Myocyte (in vitro differentiated cells): Measurements from ENCODE around the gene DIO2. TPM values are rescaled to one million over a fixed set of nuclear protein-coding genes. Genes with fewer than 3 reads are reported as not detected.
A peak's percentile ranks its signal among the peaks of the same experiment; 100 is the strongest.

ENCODE experiments used
- DNase-seq: peaks from one replicate; pipeline ENCODE4 v3.0.0-alpha.2; 2012; ENCODE audit warnings: low read depth
- polyA plus RNA-seq: library from polyadenylated mRNA; unstranded; fragments of >200 nt; gene quantifications from one replicate; pipeline ENCODE4 v1.2.1, GENCODE V29; 2012; ENCODE audit warnings: missing spikeins
- total RNA-seq: library from RNA; depleted of rRNA; stranded (reverse); fragments of >200 nt; gene quantifications from 2 replicates; pipeline ENCODE4 v1.2.3, GENCODE V29; 2014

The DIO2 gene
- total RNA-seq: 5.0 and 30.7 TPM in 2 replicates
- 5.1 TPM for polyA plus RNA-seq

DNA sequence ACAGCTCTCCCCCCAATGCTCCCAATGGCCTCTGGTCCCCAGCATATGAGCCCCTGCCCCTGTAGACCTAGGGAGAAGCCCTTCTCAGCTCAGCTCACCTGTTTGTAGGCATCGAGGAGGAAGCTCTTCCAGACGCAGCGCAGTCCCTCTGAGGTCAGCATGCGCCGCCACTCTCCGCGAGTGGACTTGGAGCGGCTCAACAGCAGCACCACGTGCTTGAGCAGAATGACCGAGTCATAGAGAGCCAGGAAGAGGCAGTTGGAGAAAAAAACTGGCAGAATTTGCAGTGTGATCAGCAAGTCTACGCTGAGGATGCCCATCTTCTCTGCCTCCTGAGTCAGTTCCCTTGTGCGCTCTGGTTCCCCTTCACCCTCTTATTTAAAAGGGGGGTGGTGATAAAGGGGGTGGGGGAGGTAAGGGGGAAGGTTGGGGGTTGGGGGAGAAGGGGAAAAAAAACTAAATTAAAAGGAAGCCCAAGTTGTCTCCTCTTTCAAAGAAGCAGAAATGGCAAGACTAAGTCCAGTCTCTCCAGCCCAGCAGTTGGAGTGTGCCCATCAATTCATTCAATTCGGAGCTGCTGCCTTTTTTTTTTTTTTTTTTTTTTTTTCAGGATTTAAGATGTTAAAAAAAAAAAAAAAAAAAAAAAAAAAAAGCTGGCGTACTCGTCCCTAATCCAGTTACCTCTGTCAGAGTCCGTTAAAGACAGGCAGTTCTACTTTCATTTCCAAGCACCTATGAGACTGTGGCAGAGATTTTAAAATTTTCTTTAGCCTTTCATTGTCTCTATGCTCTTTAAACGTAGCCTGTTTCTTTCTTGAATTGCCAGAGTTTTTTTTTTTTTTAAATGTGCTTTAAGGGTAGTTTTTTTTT lies at the start of gene DIO2:
Gene DIO2, minus strand, starts transcription at position 352 of the 870 bp plus-strand sequence. Its CDS starts 32 bp downstream, at position 320.
- peak; percentile 69 for DNase-seq

DNA sequence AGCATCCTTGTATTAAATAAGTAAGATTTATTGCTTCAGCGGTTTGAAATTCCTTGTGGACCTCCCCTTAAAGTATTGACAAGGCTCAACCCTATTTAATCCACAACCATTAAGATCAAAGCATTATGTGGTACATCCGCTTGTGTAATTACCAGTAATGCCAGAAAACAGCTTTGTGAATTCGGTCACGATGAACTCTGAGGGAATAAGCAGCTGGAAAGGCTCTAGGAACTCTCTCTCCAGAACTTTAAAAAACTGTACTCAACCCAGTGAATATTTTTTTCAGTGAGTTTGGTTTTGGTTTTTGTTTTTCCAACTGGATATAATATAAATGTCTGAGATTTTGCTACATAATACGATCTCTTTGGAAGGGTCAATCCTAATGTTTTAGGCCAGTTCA lies 49.3 kb upstream of the DIO2 start:
- DNase-seq: no peak

DNA sequence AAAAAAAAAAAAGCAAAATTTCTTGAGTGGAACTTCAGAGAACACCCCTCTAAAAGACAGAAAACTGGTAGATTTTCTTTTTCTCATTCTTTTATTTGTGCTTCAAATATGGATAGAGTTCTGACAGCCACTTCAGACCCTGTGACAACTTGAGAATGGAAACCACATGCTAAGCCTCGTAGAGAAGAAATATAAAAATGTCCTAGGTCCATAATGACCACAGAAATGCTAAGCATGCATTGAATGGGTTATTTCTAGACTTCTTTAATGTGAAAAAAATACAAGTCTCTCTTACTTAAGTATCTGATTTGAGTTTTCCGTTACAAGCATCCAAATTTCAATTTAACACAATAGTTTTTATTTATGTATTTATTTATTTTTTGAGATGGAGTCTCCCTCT lies 28.3 kb upstream of the DIO2 start:
- DNase-seq: peak; percentile 13

DNA sequence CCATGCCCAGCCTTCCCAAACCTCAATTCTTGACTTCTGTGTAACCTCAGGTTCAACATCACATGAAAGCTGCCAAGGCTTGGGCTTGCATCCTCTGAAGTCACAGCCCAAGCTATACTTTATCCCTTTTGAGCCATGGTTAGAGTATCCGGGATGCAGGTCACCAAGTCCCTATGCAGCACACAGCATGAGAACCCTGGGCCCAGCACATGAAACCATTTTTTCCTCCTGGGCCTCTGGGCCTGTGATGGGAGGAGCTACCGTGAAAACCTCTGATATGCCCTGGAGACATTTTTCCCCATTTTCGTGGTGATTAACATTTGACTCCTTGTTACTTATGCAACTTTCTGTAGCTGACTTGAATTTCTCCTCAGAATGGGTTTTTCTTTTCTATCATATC lies 25.8 kb upstream of the DIO2 start:
- DNase-seq: no peak

DNA sequence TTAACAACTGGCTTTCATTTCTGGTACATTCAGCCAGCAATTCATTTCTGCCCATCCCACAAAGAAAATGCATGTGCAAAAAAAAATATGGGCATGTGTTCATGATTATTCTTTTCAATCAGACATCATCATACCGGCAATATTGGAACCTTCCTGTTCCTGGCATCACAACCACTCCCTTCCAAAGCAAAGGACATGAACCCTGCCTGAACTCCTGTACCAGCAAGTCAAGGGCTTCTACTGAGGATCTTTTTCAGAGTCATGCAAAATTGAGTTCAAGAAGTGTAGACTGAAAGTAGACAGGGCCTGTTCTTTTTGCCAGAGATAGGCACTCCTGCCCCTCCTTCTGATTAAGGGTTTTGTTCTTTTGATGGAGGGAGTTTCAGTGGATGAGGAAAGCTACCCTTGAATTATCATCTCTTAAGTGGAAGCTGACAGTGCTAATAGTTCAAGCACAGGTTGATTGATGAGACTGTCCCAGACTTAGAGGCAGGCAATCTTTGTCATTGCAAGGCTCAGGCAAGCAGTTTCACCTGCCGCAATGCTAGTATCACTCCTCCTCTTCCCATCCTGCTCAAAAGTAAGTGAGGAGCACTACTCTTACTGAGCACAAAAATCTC lies 22.3 kb upstream of the DIO2 start:
- DNase-seq: peak; percentile 22

DNA sequence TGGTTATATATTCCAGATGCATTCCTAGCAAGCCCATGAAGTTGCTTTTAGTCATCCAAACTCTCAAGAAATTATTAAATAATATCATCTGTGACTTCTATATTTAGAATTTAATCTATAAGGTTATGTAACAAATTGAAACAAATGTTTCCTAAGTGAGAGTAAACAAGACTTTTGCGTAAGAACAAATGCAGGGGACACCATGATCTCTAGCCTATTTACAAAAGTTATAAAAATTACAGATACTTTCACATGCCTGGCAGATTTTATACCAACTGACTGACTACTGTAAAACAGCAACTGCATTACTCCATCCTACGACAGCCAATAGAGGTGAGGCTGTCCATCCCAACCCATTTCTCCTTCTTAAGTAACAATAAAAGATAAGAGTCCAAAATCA lies 20.4 kb upstream of the DIO2 start:
- no peak for DNase-seq

DNA sequence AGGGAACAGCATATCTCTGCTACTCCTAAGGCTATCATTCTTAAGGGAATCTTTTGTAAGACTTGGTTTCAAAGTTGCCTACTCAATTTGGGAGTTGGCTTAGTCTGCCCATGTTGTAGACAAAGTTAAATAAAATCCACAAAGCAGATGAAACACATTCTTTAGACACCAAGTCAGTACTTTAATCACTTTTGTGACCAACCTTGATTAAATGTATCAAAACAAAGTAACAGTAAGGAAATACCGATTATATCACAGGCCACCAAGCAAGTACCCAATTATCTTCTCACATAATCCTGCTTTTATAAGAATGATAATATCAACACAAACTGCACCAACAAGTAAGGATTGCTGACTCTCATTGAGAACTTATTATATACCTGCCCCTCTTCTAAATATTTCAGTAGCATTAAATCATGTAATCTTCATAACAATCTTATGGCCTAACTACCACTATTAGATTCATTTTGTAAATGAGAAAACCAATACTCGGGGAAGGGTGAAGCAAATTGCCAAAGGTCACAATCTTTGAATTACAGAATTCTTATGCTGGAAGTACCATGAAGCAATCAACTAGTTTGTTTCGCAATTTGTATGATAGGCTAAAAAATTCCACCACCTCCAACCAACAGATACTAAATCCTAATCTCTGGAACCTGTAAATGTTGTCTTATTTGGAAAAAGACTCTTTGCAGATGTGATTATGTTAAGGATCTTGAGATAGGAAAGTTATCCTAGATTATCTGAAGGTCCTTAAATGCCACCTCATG lies 12.6 kb upstream of the DIO2 start:
- DNase-seq: no peak

DNA sequence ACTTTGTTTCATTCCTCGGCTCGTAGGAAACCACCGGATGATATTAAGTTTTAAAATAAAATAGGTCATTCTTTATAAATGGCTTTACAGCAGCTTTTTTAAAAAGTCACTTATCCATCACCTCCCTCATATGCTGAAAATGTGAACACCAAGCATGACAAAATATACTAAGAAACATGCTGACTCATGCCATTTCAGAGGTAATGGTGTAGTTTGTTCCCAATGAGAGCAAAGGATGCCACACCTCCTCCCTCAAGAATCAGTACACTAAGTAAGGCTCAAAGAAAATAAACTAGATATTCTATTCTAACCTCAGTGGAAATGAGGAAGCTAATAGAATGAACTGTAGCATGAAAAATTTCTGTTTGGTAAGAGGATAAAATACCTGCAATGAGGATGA lies 5.5 kb upstream of the DIO2 start:
- DNase-seq: peak; percentile 35

DNA sequence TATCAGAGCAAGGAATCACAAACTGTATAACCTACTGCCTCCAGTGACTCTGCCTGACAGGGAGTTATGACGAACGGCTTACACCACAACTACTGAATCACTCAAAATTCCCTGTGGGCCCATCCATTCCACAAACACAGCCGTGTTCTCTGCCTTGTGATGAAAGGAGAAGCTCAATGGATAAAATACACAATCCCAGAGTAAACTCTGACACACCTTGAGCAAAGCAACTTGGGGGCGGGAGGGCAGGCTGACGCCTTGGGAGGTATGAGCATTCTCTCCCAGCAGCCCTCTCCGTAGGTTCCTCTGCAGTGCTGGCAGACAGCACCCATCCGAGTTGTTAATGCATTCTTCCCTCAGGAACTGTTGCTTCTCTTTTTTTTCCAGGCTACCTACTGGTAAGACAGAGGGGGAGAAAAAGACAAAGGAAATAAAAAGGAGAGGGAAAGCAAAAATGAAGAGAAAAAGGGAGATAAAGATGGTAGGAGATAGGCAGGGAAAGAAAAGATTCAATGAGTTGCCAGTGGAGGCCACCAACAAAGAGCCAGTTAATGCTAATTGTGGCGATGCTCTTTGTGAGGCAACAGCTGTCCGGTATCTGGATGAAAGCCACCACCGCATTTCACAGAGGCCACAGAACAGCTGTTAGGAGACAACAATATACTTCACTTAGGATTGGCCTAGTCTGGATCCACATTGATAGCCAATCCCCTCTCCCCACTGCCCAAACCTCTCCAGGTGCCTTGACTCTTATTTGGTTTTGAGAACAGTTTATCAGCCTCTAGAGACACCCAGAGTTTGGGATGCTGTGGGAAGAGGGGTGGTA lies 4.7 kb upstream of the DIO2 start:
- peak; percentile 98 for DNase-seq

DNA sequence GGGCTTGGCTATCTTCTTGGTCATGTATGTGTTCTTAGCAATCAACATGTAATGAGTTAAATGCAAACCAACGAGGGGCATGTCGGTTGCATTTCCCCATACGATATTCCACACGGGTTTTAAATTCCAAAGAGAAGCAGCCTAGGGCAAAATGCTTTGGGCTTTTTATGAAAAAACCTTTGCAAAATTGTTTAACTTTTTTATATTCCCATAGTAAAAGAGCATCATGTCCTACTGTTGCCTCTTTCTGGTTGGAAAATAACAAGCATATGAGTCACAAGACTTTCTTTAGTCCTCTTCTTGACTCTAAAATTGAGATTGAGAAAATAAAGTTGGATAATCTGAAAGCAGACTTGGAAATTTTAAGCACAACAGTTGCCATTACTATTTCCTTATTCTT lies 3.8 kb upstream of the DIO2 start:
- no peak for DNase-seq

DNA sequence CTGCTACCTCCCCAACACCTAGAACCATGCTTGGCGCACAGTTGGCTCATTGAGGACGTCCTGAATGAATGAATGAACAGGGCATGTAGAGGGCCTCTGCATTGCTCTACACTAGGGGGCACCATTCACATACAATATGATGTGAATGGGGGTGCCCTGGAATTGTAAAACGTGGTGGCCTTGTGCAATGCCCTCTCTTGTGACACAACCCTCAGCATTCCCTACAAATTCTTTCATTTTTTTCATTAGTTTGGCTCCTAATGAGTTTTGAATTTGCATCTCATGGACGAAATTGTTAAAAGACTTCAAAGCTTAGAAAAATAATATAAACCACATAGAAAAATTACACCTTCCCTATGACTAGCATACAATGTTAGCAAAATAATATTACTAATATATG lies 2.3 kb upstream of the DIO2 start:
- DNase-seq: peak; percentile 60

DNA sequence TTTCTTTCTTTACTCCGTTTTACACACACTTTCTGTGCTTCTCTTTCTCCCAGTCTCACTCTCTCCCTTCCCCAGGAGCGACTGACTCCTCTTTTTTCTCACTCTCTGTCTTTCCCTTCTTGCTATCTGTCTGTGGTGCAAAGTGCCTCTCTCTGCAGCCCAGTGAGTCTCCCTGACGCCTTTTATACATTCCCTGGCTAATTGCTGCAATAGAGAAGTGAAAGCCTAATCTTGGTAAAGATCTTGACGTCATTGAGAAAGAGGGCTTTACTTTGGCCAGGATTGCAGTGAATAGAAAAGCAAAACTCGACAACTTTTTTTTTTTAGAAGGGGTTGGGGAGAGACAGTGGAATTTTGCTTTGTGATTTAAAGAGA lies 706 bp upstream of the DIO2 start:
- DNase-seq: peak; percentile 25

DNA sequence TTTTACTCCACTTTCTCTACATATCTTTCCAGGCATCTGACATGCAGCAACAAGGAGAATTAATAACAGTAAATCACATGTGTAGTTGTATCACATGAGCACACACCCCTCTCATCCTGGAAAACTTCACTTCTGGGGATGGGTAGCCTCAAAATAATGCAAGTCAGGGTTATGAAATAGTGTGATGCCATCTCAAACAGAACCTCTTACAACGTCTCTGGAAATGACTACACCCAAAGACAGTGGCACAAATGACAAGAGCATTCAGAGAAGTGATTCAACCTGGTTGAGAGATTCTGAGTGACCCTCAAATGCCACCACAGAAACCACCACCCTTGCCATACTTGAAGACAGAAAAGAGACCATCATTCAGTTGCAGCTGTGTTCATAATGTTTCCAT lies 2.8 kb downstream of the DIO2 start:
- DNase-seq: peak; percentile 65

DNA sequence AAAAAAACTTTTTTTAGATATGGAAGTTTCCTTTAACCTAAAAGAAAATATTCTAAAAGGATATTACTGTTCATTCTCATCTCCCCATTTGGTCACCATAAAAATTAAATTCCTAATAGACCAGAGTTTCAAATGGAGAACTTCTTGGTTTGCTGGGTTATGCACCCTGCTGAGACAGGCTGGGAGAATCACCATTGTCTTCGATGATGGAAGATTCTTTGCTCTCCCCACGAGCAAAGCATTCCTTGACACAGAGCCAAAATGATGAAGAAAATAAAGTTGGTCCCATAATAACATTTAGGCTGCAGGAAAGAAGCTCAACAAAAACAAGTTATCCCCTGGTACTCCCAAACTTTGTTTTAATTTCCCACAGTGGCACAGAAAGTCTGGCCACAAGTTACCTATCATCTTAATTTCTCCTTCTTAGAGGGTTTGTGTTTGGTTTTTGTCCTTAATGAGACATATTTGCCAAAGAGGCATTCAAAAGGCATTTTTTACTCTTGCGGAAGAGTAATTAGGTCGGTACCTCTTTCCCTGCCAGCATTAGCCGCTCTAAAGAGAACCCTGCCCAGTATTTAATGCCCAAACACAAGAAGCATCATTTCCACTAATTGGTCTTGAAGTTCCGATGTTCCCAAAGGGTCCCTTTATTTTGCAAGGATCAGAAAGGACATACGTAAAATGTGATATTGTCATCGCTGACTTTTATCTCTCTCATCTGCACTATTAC lies 4.8 kb downstream of the DIO2 start:
- no peak for DNase-seq

DNA sequence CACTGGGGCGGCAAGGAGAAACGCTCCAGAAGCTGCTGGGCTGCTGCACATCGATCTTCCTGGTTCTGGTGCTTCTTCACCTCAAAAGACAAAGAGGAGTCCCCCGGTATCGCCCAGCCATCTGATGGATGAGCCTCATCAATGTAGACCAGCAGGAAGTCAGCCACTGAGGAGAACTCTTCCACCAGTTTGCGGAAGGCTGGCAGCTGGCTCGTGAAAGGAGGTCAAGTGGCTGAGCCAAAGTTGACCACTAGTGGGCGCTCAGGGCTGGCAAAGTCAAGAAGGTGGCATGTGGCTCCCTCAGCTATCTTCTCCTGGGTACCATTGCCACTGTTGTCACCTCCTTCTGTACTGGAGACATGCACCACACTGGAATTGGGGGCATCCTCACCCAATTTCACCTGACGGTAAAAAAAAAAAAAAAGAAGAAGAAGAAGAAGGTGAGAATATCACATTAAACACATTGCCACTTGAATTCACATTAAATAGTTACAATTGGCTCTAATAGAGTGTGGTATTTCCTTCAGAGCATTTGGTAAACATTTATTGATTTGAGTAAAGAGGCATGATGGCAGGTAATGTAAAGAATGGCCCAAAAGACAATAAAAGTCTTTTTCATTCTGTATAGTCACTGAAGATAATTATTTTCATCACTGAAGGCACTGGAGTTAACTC lies 8.3 kb downstream of the DIO2 start:
- no peak for DNase-seq

DNA sequence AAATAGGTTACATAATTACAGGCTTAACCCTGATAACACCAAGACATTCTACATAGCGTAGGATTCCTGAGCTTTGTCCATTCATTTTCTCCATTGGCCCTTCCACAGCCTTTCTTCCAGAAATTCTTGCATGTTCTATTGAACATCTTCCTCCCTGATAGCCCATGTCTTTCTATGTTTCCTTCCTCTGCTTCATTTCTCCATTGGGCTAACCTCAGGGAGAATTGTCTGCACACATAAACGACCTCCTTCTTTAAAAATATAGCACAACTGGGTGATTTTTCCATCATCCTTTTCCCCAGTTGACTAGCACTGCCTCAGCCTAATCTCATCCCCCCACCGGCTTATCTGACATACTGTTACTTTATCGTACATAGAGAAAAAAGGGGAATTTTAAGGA lies 11.2 kb downstream of the DIO2 start:
- DNase-seq: no peak

DNA sequence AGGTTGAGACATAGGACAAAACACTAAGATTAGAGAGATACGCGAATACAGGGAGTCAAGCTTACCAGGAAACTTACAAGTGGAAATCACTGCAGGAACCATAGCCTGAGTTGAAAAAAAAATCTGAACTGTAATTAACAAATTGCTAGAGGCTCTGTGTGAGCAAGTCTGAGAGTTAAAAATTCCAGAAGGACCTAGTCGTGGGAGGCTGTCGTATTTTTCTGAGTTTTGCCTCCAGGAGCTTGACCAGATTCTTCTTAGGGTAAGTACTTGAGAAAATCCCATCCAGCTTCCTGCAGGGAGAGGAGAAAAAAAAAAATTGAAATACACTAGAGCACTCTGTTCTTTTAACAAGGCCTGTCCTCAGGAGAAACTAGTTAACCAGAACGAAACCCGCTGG lies 22.7 kb downstream of the DIO2 start:
- DNase-seq: no peak

DNA sequence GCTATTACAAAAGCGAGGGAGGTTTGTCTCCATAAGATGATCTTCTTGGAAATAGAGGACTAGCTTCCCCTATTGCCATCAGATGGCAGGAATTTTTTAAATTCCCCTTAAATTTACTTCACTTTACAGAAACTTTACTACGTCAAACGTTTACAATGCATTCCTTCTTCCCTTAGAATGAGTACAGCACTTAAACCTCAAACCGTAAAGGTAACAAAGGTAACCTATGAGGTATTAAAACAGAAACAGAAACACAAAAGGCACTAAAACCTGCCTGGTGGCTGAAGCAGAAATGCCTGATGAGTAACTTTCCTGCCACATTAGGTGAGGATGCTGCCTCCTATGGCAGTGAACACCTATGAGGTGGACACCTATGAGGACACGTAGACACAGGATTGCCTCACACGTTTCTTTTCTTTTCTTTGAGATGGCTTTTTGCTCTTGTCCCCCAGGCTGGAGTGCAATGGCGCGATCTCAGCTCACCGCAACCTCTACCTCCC lies 25.0 kb downstream of the DIO2 start:
- no peak for DNase-seq

DNA sequence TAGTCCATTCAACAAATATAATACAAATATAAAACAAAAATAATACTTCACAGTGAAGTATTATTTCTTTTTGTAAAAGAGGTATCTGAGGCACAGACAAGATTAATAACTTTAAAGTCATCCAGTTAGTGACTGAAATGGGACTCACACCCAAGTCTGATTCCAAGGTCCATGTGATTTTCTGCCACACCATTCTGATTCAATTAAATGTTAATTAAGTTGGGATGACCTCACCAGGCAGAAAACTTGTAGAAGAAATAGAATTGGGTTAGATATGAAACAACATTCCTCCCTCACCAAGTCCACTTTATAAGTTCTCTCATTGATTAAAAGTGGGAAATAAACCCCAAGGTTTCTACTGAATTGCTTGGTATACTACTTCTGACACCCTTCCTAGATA lies 34.4 kb downstream of the DIO2 start:
- DNase-seq: no peak
